IMR-90 (cell line): ENCODE results near the gene OSBPL9. TPM values are rescaled to one million over a fixed set of nuclear protein-coding genes. Genes with fewer than 3 reads are reported as not detected.

Experiments
- ATAC-seq: fragments of 200-7000 bp; cut with Tn5 transposase; 2 replicates; pipeline ENCODE4 v1.9.1; 2020; ENCODE audit warnings: low read depth, mild to moderate bottlenecking, moderate library complexity
- BruUV-seq: library from RNA; stranded (reverse); fragments of 400-500 nt; replicated peaks from 2 replicates; lab custom pipeline; 2021; lab: Mats Ljungman, UMichigan
- CTCF ChIA-PET: fragments of 300-600 bp; formaldehyde crosslinking; extraction: SDS; loops from one replicate; lab custom pipeline; 2021; ENCODE audit warnings: antibody characterized with exemption; lab: Yijun Ruan, JAX
- POLR2A ChIA-PET: fragments of 300-600 bp; sonication (Branson Sonifier 250); formaldehyde crosslinking; loops from one replicate; lab custom pipeline; 2022; ENCODE audit warnings: antibody characterized with exemption; ENCODE audit not compliant: unreplicated experiment; lab: Charles Lee
- DNase-seq: peaks from one replicate; pipeline ENCODE4 v3.0.0; 2013
- H2AFZ ChIP-seq: replicated peaks from 2 replicates; pipeline ENCODE3; 2013; ENCODE audit warnings: low read length, mild to moderate bottlenecking; ENCODE audit not compliant: poor library complexity
- H2AK5ac ChIP-seq: 2 replicates; pipeline ENCODE4 v1.6.1; 2013; ENCODE audit warnings: low read depth, low read length, inconsistent platforms
- H2AK9ac ChIP-seq: replicated peaks from 2 replicates; pipeline ENCODE3; 2013; ENCODE audit warnings: mild to moderate bottlenecking, low read depth, low read length, moderate library complexity; ENCODE audit not compliant: poor library complexity
- H2BK120ac ChIP-seq: 2 replicates; pipeline ENCODE4 v1.6.1; 2013; ENCODE audit warnings: low read depth, low read length, inconsistent platforms
- H2BK15ac ChIP-seq: 3 replicates; pipeline ENCODE4 v1.6.1; 2013; ENCODE audit warnings: low read depth, low read length, inconsistent platforms
- H2BK20ac ChIP-seq: 2 replicates; pipeline ENCODE4 v1.6.1; 2013; ENCODE audit warnings: low read depth, mild to moderate bottlenecking, inconsistent platforms, low read length, moderate library complexity
- H2BK5ac ChIP-seq: 2 replicates; pipeline ENCODE4 v1.6.1; 2013; ENCODE audit warnings: mild to moderate bottlenecking, low read depth, low read length, inconsistent platforms; ENCODE audit not compliant: poor library complexity, severe bottlenecking
- H3K14ac ChIP-seq: replicated peaks from 2 replicates; pipeline ENCODE4 v1.6.1; 2013; ENCODE audit warnings: low read depth, low read length, inconsistent platforms
- H3K18ac ChIP-seq: 2 replicates; pipeline ENCODE4 v1.6.1; 2013; ENCODE audit warnings: low read depth, low read length, control low read depth
- H3K23ac ChIP-seq: 2 replicates; pipeline ENCODE4 v1.6.1; 2013; ENCODE audit warnings: low read depth, low read length, inconsistent platforms
- H3K27ac ChIP-seq: 2 replicates; pipeline ENCODE4 v1.5.1; 2013; ENCODE audit warnings: mild to moderate bottlenecking, control low read depth, low read length; ENCODE audit not compliant: insufficient read depth
- H3K27me3 ChIP-seq: 2 replicates; pipeline ENCODE4 v1.6.1; 2013; ENCODE audit warnings: low read length; ENCODE audit not compliant: control insufficient read depth, insufficient read depth
- H3K36me3 ChIP-seq: 2 replicates; pipeline ENCODE4 v1.6.1; 2013; ENCODE audit warnings: low read length, mixed read lengths; ENCODE audit not compliant: control insufficient read depth, insufficient read depth
- H3K4ac ChIP-seq: 2 replicates; pipeline ENCODE4 v1.6.1; 2013; ENCODE audit warnings: low read depth, low read length, inconsistent platforms
- H3K4me1 ChIP-seq: 2 replicates; pipeline ENCODE4 v1.6.1; 2013; ENCODE audit warnings: low read length, mixed read lengths; ENCODE audit not compliant: control insufficient read depth, insufficient read depth
- H3K4me2 ChIP-seq: 2 replicates; pipeline ENCODE4 v1.6.1; 2013; ENCODE audit warnings: low read depth, mild to moderate bottlenecking, control low read depth, low read length, moderate library complexity
- H3K4me3 ChIP-seq: 2 replicates; pipeline ENCODE4 v1.5.1; 2013; ENCODE audit warnings: low read depth, mild to moderate bottlenecking, control low read depth, low read length, moderate library complexity; ENCODE audit not compliant: insufficient read depth
- H3K56ac ChIP-seq: 2 replicates; pipeline ENCODE4 v1.6.1; 2013; ENCODE audit warnings: low read length, inconsistent platforms; ENCODE audit not compliant: insufficient read depth; ENCODE audit errors: extremely low read depth
- H3K79me1 ChIP-seq, 2 experiments: 2 replicates each; pipeline ENCODE4 v1.6.1; 2013; ENCODE audit warnings: low read length in 2 of 2, inconsistent platforms in 1 of 2, low read depth in 1 of 2
- H3K9ac ChIP-seq: 2 replicates; pipeline ENCODE4 v1.6.1; 2013; ENCODE audit warnings: low read depth, low read length, control low read depth
- H3K9me1 ChIP-seq: 2 replicates; pipeline ENCODE4 v1.6.1; 2013; ENCODE audit warnings: low read length, inconsistent platforms; ENCODE audit not compliant: insufficient read depth
- H3K9me3 ChIP-seq: 2 replicates; pipeline ENCODE4 v1.6.1; 2013; ENCODE audit warnings: low read length; ENCODE audit not compliant: control insufficient read depth, insufficient read depth
- H4K20me1 ChIP-seq: 2 replicates; pipeline ENCODE4 v1.6.1; 2013; ENCODE audit warnings: low read length, inconsistent platforms; ENCODE audit not compliant: insufficient read depth
- H4K5ac ChIP-seq: 2 replicates; pipeline ENCODE4 v1.6.1; 2013; ENCODE audit warnings: mild to moderate bottlenecking, low read depth, low read length, control low read depth
- H4K8ac ChIP-seq, 2 experiments: 2 replicates each; pipeline ENCODE4 v1.6.1; 2013; ENCODE audit warnings: low read depth in 2 of 2, low read length in 2 of 2, control low read depth in 1 of 2, inconsistent platforms in 1 of 2
- H4K91ac ChIP-seq: 2 replicates; pipeline ENCODE4 v1.6.1; 2013; ENCODE audit warnings: low read depth, low read length, inconsistent platforms; ENCODE audit not compliant: insufficient read depth
- BHLHE40 ChIP-seq: fragments of 150-350 bp; IDR thresholded peaks from 2 replicates; pipeline ENCODE4 v1.6.1; 2016; ENCODE audit warnings: mild to moderate bottlenecking, low read depth, low read length
- FOS ChIP-seq: fragments of 150-350 bp; IDR thresholded peaks from 2 replicates; pipeline ENCODE4 v1.6.1; 2016; ENCODE audit warnings: low read depth, low read length
- MAFK ChIP-seq: IDR thresholded peaks from 2 replicates; pipeline ENCODE4 v1.6.1; 2012; ENCODE audit warnings: low read depth, low read length, improper control_type of control experiment
- NFE2L2 ChIP-seq: fragments of 150-350 bp; IDR thresholded peaks from 2 replicates; pipeline ENCODE4 v1.6.1; 2016; ENCODE audit warnings: low read depth, mild to moderate bottlenecking, low read length
- RAD21 ChIP-seq: IDR thresholded peaks from 2 replicates; pipeline ENCODE4 v1.6.1; 2012; ENCODE audit warnings: low read length, improper control_type of control experiment
- RCOR1 ChIP-seq: IDR thresholded peaks from 2 replicates; pipeline ENCODE4 v1.6.1; 2012; ENCODE audit warnings: mild to moderate bottlenecking, low read length, improper control_type of control experiment; ENCODE audit not compliant: insufficient replicate concordance
- WGBS, 2 experiments: methylation state at CpG; one replicate each; pipeline versions ENCODE4 v1.1.5 to v1.1.7; 2013; ENCODE audit warnings: missing lambda C conversion rate in 2 of 2; ENCODE audit not compliant: insufficient read length in 1 of 2; ENCODE audit errors: extremely low coverage in 2 of 2; 5-methylcytosine and 5-hydroxymethylcytosine counted together
- dilution Hi-C: fragments of 300-500 bp; cut with HindIII; formaldehyde crosslinking; loops from one replicate; pipeline ENCODE4 v1.14.3; 2018; ENCODE audit warnings: low sequenced_read_pairs; ENCODE audit not compliant: unreplicated experiment
- in situ Hi-C: fragments of 300-500 bp; cut with MboI; formaldehyde crosslinking; loops from 3 replicates; pipeline ENCODE4 v1.14.3; 2019; ENCODE audit warnings: low sequenced_read_pairs, inconsistent platforms, mixed read lengths
- intact Hi-C: fragments of 100-400 bp; cut with micrococcal nuclease; formaldehyde crosslinking; loops from 2 replicates; pipeline ENCODE4 v1.10.0; 2022
- polyA plus RNA-seq, 3 experiments: library from polyadenylated mRNA; depleted of rRNA; stranded (reverse); fragments of >200 nt; gene quantifications; 2 replicates each; pipeline ENCODE4 v1.2.3, GENCODE V29; 2012; ENCODE audit warnings: low replicate concordance in 1 of 3
- total RNA-seq: library from RNA; depleted of rRNA; stranded (reverse); fragments of >200 nt; gene quantifications from 2 replicates; pipeline ENCODE4 v1.2.3, GENCODE V29; 2012
- TF ChIP-seq, protein P1 (sequence below): fragments of 150-350 bp; IDR thresholded peaks from 2 replicates; pipeline ENCODE4 v1.6.1; 2017; ENCODE audit warnings: mild to moderate bottlenecking, antibody characterized with exemption, low read length, low read depth
- TF ChIP-seq, protein P2 (sequence below): fragments of 150-350 bp; IDR thresholded peaks from 2 replicates; pipeline ENCODE4 v1.6.1; 2016; ENCODE audit warnings: low read depth, mild to moderate bottlenecking, low read length, moderate library complexity, borderline replicate concordance

The OSBPL9 gene
- total and polyA plus RNA-seq, 2 of the 4 experiments (the other 2 are of a cell fraction): 51.4 to 127 TPM

DNA sequence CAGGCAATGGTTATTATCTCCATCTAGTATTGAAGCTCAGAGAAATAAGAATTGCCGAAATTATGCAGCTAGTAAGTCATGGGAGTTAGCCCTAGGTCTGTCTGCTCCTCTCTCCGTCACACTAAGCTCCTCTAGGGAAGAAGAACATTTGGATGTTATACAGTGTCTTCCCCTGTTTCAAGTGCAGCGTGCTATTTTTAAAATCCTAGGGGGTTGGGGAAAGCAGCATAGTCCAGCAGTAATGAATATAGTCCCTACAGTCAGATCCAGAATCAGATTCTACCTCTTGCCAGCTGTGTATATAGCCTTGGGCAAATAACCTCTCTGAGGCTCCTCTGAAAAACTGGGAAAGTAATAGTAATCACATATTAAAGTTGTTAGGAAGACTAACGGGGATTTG, 44.5 kb upstream of the OSBPL9 start:
- H2BK5ac ChIP-seq: no peak overlapping the region
- no peak overlapping the region for H4K91ac ChIP-seq
- no peak overlapping the region for H3K9ac ChIP-seq
- H3K4me3 ChIP-seq: no peak overlapping the region
- ATAC-seq (no peak), DNase-seq (no peak)
- no peaks in the 10 kb centered on the region for H4K20me1 ChIP-seq
- no peak overlapping the region for H3K4ac ChIP-seq
- no peaks in the 10 kb centered on the region for H3K9me3 ChIP-seq
- H2AFZ ChIP-seq: no peak overlapping the region
- WGBS, 2 experiments: 100% methylated on average over 1 of the region's 4 CpGs; no CpG with 5 or more reads in 1 of the 2 experiments
- no peak overlapping the region for H2BK20ac ChIP-seq
- H2BK120ac ChIP-seq: no peak overlapping the region
- no peak overlapping the region for H3K4me2 ChIP-seq
- H2AK9ac ChIP-seq: no peak overlapping the region
- peaks cover 9% of the 10 kb centered on the region for H3K9me1 ChIP-seq
- H3K27ac ChIP-seq: no peak overlapping the region
- no peak overlapping the region for H2AK5ac ChIP-seq
- H4K8ac ChIP-seq: no peak overlapping the region
- H3K18ac ChIP-seq: no peak overlapping the region
- ChIA-PET POLR2A (no interaction called here), CTCF (no interaction called here)
- H3K56ac ChIP-seq: no peak overlapping the region
- H3K79me1 ChIP-seq: no peaks in the 10 kb centered on the region
- no peak overlapping the region for H3K14ac ChIP-seq
- intact Hi-C loops: no loop called here
- dilution Hi-C loops: no loop called here
- no peak overlapping the region for H4K5ac ChIP-seq
- H3K27me3 ChIP-seq: no peaks in the 10 kb centered on the region
- H2BK15ac ChIP-seq: no peak overlapping the region
- no peaks in the 10 kb centered on the region for H3K36me3 ChIP-seq
- in situ Hi-C loops: no loop called here
- no TSS peak for BruUV-seq
- peaks cover 13% of the 10 kb centered on the region for H3K4me1 ChIP-seq
- TF ChIP-seq MAFK (no peak), FOS (no peak), NFE2L2 (no peak), RCOR1 (no peak), RAD21 (no peak), BHLHE40 (no peak)
- TF ChIP-seq, protein P1, sequence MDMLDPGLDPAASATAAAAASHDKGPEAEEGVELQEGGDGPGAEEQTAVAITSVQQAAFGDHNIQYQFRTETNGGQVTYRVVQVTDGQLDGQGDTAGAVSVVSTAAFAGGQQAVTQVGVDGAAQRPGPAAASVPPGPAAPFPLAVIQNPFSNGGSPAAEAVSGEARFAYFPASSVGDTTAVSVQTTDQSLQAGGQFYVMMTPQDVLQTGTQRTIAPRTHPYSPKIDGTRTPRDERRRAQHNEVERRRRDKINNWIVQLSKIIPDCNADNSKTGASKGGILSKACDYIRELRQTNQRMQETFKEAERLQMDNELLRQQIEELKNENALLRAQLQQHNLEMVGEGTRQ: no peak
- TF ChIP-seq, protein P2, sequence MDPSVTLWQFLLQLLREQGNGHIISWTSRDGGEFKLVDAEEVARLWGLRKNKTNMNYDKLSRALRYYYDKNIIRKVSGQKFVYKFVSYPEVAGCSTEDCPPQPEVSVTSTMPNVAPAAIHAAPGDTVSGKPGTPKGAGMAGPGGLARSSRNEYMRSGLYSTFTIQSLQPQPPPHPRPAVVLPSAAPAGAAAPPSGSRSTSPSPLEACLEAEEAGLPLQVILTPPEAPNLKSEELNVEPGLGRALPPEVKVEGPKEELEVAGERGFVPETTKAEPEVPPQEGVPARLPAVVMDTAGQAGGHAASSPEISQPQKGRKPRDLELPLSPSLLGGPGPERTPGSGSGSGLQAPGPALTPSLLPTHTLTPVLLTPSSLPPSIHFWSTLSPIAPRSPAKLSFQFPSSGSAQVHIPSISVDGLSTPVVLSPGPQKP: no peak
- H3K23ac ChIP-seq: no peak overlapping the region
